Renal pelvis (tissue), 4 donors: ENCODE measurements around the gene UGT1A6. TPM values are rescaled to one million over a fixed set of nuclear protein-coding genes. Genes with fewer than 3 reads are reported as not detected.

Source experiments
- DNase-seq: peaks from one replicate; pipeline ENCODE4 v3.0.0-alpha.2; 2013
- polyA plus RNA-seq, 3 donors: library from polyadenylated mRNA; unstranded; fragments of 120-200 nt; gene quantifications; one replicate each; pipeline ENCODE4 v1.2.1, GENCODE V29; 2013; ENCODE audit not compliant: insufficient read length in 3 of 3

UGT1A6 gene
- polyA plus RNA-seq, 3 donors = 2.8 to 3.7 (median 2.8) TPM

DNA sequence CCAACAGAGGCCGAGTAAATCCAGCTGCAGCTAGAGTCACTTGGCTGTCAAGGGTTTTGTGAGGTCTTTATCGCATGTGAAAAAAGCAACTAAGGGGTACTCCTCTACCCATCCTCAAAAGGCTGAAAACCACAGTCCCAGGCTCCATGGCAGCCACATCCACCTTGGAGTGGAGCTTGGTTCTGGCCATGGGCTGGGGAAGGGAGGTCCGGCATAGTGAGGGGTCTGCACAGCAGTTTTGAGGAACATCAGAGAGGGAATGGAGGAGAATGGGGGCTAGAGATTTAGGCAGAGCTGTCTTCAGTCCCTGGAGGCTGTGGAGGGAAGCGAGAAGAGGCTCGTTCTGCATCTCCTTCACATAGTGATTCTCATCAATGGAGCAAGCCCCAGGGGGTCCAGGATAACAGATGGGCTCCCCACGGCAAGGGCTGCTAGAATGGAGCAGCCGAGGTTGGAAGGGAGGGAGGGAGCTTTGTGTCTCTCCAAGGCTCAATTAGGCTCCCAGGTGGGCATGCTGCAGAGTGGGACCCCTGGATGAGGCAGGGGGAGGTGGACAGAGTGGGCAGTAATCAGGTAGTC is 106.5 kb downstream of the UGT1A6 start:
- DNase-seq = no peak

DNA sequence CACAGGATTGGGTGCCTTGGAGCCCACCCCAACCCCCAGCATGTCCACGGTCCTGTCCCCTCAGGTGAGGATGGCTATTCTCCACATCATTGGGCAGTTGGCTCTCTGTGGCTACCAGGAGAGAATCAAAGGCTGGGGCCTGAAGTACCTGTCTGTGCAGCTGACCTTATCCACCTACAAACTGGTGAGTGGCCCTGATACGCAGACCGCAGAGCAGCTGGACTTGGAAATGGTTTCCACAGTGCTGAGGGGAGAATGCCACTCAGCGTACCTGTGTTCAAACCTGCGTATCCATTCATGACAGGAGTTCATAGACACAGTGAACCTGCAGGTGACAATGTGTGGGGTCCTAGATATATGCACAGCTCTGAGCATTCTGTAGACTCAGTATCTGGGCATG is 107.0 kb downstream of the UGT1A6 start:
- DNase-seq = no peak

DNA sequence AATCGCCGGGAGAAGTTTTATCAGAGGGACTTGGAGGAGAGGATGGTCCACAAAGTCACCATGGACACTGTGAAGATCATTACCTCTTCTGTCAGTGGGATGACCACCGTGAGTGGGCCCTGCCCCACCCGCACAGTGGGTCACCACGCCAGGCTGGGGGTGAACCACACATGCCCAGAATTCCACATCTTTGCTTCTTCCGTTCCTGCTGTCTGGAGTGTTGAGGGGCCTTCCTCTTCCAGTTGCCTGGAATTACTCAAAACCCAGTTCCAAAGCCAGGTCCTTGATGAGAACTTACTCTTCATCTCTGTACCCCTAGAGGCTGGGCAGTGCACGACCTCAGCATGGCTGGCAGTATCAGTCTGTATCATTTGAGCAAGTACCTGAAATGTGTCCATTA is 107.5 kb downstream of the UGT1A6 start:
- no peak for DNase-seq

DNA sequence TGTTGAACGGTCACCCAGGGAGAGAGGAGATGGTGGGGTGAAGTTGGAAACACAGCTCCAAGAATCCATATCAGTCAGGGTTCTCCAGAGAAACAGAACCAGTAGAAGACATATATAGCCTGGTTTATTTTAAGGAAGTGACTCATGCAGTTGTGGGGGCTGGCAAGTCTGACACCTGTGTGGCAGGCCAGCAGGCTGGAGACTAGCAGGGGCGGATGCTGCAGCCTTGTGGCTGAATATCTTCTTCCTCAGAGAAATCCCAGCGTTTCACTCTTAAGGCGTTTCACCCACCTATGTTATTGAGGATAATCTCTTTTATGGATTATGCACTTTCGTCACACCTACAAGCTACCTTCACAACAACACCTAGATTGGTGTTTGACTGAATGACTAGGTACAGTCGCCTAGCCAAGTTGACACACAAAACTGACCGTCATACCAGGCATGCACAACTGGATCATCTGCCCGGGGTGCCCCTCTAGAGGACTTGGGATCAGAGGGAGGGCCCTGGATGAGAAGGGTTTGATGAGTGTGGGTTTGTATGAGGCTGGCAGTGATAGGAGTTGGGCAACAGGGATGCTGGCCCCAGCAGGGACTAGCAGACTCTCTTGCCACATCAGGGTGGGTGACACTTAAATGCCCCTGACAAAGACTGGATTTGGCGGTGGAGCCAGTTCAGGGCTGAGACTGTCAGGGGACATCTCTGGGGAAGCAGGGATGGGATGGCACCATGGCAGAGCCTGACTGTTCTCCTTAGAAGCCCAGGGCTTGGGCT is 108.9 kb downstream of the UGT1A6 start:
- DNase-seq = no peak

DNA sequence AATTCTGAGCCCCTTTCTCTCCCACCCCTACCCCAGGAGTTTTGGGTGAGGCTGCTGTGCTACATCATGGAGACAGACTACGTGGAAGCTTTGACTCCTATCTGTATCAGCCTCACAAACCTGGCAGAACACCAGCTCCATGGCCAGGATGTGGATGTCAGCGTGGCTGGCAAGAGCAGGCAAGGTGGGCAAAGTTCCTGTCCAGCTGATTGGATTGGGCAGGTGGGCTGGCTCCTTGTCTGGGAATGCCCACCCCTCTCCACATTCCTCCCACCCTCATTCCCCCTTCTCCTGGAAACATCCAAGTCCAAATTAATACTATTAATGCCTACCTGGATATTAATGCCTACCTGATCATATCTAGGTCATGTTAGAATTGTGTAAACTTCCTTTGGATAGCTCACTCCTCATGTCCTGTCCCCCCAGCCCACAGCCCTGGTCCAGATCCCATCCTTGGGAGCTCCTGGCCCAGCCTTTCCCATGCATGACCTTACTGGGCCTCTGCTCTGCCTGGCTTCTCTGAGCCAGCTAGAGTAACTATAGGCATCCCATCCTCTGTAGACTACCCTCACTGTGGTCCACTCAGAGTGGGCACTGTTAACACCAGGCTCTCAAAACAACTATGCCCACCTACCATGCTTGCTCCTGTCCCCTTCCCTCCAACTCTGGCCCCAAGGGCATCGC is 109.6 kb downstream of the UGT1A6 start:
- no peak for DNase-seq

DNA sequence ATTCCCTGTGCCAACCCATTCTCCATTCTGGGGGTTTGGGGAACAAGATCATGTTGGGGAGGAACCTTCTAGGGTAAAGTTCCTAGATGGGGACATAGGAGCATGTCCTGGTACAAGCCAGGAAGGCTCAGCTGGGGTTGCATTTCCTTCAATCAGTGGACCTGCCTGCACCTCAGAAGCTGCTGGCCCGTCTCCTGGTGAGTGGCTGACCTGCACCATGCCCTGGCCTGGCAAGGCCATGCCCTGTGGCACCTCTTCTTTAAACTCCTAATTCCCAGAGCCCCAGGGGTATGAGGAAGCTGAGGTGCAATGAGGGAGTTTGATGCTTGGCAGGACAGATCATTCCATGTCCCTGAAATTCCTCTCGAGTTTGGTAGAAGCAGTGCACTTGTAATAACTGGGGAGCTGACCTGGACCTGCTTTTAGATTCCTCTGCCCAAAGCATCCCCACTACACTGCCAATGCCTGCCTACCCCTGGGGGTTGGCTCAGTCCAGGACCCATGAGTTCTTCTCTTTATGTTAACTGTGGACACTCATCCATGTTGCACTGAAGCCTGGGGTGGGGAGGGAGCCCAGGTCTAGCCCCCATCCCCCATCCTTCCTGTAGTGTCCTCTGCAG is 110.7 kb downstream of the UGT1A6 start:
- DNase-seq = no peak

DNA sequence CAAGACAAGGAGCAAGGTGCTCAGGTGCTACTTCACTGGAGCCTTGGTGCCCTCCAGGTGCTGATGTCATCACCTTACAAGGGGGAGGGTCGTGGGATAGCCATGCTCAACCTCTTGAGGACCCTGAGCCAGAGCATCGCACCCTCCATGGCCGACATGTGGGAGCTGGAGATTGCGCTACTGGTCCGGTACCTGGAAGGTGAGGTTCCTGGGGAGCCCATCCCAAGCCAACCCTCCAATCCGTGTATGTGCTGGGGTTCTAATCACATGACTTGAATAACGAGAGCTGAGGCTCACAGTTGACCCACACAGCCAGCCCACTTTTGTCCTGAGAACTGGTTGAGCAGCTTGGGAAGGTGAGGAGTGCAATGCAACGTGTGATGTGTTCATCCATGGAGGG is 111.3 kb downstream of the UGT1A6 start:
- no peak for DNase-seq

DNA sequence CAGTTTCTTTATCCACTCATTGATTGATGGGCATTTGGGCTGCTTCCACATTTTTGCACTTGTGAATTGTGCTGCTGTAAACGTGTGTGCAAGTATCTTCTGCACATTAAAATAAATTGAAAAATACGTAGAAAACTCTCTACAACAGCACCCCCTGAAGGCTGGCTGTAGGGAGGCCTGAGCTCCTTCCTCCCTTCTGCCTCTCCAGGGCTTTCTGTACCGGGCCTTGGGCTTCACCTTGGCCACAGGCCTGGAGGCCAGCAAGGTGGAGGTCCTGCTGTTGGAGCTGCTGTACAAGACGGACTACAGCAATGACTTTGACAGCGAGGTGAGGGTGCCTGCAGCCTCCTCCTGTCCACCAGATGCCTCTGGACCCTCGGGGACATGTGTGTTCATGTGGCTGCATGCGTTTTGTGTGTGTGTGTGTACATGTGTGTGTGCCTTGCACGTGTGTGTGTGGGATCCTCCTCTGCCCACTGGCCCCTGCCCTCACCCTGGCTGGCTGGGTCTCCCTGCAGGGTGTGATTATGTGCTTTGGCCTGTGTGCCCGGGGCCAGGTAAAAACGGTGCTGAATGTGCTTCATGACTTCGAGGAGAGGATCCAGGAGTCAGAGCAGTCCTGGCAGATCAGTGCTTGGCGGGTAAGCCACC is 114.7 kb downstream of the UGT1A6 start:
- no peak for DNase-seq

DNA sequence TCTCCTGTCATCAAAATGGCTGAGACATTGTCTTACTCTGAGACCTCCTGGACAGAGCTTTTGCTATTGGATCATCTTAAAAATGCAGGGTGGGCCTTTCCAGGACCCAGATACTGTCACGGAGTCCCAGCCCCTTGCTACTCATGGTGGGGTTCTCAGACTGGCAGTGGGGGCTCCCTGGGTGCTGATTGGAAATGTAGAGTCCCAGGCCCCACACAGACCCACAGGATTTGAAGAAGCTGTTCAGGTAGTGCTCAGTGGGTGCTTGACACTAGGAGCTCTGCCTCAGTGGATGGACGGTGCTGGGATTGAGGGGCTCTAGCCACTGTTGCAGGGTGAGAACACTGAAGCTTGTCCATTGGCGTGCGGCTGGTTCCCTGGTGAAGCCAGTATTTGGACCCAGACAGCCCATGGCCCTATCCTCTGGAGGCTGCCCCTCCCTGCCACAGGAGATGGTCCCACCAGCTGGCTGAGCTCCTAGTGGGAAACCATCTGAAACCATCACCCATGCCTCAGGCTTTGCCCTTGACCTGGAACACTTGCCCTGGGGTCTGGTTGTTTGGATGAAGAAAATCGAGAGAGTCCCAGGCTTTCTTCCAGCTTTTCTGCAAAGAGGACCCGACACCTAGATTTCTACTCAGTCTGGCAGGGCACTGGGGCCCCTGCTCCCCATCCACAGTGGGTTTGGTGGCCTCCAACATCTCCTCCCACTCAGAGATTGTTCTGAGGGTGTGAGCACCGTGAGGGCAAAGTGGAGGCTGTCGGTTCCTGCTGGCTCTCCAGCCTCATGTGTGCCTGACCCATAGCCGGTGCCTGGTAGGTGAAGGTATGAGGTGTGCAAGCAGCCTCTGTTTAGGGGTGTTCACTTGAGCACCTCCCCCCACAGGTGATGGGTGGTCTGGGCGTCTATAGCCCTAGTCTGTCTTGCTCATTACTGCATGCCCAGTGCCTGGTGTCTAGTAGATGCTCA is 115.6 kb downstream of the UGT1A6 start:
- DNase-seq = no peak

DNA sequence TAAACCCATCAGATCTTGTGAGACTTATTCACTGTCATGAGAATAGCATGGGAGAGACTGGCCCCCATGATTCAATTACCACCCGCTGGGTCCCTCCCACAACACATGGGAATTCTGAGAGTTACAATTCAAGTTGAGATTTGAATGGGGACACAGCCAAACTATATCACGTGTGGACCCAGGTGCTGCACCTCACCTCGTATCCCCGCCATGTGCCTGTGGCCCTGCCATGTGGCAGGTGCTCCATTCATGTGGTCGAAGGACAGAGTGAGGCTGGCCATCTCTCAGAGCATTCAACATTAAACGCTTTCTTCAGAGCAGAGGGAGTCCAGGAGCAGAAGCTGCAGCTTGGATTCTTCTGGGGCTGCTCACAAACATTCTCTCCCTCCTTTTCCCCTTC is 117.7 kb downstream of the UGT1A6 start:
- no peak for DNase-seq

DNA sequence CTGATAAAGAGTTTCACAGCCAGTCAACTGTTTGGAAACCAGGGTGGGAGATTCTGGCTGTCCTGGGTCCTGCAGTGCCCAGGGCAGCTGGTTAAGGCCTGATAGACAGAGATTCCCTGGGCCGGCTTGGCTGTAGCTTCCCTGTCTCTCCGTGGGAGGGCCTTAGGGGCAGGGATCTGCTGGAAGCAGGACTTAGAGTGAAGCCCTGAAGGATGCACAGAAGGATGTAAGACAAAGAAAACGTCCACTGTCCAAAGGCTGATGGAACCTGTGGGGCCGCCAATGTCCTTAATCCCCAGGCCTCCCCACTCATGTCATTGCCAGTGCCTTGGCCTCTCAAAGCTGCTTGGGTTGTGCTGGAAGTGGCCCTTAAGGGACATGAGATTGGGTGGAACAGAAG is 118.4 kb downstream of the UGT1A6 start:
- no peak for DNase-seq

DNA sequence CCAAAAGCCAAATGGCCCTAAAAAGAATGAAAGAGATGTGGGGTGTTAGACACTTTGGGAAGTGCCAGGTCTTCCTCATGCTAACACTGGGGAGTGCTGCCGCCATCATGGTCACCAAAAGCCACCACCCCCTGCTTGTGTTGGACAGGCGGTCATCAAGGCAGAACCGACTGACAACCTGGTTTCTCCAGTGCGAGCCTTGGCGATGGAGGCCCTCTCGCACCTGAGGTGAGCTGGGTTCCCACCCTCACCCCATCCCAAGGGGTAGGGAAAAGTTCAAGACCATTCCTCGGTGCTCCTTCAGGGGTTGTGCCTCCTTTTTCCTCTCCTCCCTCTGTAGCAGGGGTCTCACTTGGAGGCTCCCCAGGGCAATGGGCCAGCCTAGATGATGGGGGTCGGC is 119.0 kb downstream of the UGT1A6 start:
- DNase-seq = no peak

DNA sequence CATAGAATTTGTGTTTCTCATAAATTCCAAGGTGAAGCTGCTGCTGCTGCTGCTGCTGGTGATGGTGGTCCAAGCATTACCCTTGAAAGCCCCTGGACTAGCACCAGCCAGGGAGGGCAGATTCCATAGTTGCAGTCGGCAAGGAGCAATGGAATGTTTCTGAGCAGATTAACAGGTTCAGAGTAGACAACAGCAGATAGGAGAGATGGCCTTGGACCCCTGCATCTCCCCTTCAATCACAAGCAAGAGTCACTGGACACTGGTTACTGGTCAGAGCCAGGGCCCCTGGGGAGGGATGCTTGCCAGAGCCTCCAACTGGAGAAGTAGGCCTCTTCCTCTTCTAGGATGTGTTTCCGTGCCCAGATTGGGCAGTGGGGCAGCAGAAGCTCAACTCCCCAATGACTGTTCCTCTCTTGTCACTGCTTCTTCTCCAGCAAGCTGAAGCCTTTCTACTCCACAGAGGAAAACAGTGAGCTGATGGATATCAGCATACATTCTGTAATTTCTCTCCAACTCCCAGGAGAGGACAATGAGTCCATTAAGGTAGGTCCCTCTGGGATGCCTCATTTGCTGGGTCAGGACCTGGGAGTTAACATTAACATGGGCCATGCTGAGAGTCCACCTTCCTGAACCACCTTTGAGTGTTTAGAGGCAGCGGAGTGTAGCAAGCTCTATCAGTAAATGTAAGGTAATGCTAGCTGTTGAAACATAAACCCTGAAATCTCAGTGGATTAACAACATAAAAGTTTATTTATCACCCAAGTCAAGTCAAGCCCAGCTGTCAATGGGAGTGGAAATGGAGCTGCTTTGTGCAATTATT is 120.8 kb downstream of the UGT1A6 start:
- DNase-seq = peak; percentile 60

DNA sequence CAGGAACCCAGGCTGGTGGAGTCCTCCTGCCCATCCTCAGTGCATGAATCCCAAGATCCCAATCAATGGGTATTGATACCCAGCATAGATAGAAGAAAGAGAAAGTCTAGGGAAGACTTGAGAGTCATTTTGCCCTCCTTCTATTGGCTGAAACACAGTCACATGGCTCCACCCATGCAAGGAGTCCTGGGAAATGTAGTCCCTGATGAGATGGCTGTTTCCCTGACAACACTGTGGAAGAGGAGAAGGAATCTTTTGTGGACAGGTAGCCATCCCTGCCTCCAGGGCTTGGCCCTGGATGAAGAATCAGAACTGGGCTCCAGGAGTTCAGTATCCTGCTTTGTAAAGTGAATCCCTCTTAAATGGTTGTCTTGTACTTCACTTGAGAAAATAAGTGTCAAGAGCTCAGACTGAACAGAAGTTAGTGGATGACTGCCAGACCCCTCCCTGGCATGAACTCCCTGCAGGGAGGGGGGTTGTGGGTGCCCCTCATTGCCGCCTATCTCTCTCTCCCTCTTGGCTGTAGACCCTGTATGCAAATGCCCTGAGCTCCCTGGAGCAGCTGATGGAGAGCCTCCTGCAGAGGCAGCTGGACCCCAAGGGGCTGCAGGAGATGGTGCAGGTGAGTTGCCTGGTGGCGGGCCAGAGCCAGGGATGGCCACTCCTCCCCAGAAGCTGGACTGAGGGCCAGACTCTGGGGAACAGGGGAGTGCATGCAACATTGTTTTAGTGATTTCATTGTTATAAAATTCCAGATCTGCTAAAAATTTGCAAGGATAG is 121.6 kb downstream of the UGT1A6 start:
- no peak for DNase-seq

DNA sequence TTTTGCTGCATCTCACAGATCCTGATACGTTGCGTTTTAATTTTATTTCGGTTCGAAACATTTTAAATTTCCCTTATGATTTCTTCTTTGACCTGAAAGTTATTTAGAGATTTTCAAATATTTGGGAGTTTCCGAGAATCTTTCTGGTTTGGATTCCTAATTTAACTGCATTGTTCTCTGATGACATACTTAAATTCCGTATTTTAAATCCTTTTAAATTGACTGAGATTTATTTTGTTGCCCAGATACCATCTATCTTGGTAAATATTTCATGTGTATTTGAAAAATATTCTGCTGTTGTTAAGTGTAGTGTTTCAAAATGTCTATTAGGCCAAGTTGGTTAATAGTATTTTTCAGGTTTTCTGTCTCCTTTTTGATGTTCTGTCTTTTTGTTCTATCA is 123.2 kb downstream of the UGT1A6 start:
- no peak for DNase-seq

DNA sequence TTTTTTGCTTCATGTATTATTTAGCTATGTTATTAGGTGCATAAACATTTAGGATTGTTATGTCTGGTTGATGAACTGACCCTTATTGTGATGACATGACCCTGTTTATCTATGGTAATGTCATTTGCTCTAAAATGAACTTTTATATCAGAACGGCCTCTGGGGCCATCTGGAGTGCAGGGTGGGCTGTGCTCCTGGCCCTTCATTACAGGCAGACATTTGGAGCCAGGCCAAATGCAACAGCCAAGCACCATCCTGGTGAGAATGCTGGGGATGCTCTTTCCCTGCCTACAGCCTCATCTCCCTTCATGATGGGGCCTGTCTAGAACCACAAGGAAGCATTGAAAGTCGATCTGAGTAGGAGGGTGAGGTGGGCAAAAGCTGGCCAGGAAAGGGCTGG is 123.6 kb downstream of the UGT1A6 start:
- no peak for DNase-seq

DNA sequence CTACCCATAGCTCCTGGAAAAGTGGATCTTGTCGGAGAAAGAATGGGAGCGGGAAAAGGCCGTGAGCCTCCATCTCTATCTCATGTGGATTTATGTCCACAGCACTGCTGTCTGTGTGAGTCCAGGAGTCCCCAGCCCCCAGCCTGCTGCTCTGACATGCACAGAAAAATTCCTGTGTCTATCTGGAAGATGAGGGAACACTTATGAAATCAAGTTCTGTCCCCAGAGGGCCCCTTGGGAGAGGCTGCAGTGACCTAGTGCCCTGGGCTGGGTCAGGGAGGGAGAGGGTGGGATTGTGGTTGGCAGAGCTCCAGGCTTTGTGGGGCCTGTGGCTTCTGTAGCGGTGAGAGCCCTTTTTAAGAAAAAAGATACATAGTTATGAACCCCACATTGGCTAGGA is 124.1 kb downstream of the UGT1A6 start:
- DNase-seq = no peak

DNA sequence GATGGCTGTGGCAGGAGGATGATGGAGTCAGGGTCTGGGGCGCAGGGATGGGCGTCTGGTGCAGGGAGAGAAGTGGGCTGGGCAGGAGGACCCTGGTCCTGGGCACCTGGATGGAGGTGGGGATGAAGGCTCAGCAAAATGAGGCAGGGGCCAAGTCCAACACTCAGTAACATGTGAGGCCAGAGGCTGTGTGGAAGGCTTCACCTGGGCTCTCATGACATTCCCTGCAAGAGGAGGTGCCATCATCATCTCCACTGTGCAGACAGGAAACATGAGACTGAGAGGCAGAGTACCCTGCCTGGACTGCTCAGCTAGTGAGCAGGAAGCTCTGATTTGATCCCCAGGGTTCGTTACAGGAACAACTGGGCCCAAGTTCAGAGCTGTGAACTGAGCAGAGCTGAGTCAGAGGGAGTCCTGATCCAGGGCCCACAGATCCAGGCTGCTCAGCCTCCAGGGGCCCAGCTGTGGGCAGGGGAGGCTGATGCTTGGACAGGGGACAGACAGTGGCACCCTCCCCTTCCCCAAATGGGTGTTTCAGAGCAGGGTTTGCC is 124.7 kb downstream of the UGT1A6 start:
- DNase-seq = no peak

DNA sequence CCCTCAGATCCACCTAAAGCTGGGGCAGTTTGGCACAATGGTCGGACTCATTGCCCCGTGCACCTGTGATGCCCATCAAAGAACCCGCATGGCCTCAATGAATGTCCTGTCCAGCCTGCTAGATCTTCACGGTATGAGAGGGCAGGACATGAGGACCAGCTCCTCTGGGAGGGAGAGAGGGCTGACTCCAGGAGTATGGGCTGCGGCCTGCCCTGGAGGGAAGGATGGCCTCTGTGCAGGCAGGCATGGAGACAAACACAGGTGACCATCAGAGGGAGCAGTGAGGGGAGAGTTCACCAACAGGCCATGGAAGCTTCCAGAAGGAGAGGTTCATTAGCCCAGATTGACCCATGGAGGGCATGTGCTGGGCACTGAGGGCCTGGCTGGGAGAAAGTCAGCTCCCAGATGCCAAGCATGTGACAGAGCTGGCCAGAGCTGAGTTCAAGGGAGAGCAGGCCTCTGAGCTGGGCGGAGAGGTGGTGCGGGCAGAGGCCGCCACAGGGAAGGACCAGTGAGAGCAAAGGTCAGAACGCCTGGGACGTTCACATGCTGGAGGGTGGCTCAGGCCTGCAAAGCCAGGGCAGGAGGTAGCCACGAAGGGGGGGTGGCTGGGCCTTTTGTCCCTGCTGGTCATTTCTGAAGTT is 125.4 kb downstream of the UGT1A6 start:
- no peak for DNase-seq
